IPS-20b (cell line): ENCODE results near the gene THPO.

Source experiments
- H3K27ac ChIP-seq: one replicate; pipeline ENCODE4 v1.5.1; 2013; ENCODE audit warnings: low read length
- H3K27me3 ChIP-seq: 2 replicates; pipeline ENCODE4 v1.6.1; 2013; ENCODE audit warnings: mild to moderate bottlenecking, low read length, inconsistent platforms; ENCODE audit not compliant: insufficient read depth
- H3K36me3 ChIP-seq: 2 replicates; pipeline ENCODE4 v1.6.1; 2013; ENCODE audit warnings: low read depth, mild to moderate bottlenecking, inconsistent platforms, low read length, moderate library complexity; ENCODE audit not compliant: insufficient read depth
- H3K4me1 ChIP-seq: 2 replicates; pipeline ENCODE4 v1.6.1; 2013; ENCODE audit warnings: mild to moderate bottlenecking, control low read depth, inconsistent platforms, low read length, moderate library complexity; ENCODE audit not compliant: insufficient read depth
- H3K4me3 ChIP-seq: 2 replicates; pipeline ENCODE4 v1.5.1; 2013; ENCODE audit warnings: mild to moderate bottlenecking, low read length, inconsistent platforms
- H3K9ac ChIP-seq: 2 replicates; pipeline ENCODE4 v1.6.1; 2013; ENCODE audit warnings: low read depth, mild to moderate bottlenecking, inconsistent platforms, low read length, moderate library complexity
- H3K9me3 ChIP-seq: 2 replicates; pipeline ENCODE4 v1.6.1; 2013; ENCODE audit warnings: mild to moderate bottlenecking, low read depth, low read length, inconsistent platforms; ENCODE audit not compliant: insufficient read depth

Gene THPO

GRCh38 chr3:184377882-184378445 is at the start of gene THPO:
Gene THPO, minus strand, starts transcription at chr3:184378207. Its CDS starts 1,948 bp downstream, at chr3:184376259.
- Histone ChIP-seq H3K27me3 (peaks cover 62% of the 10 kb centered on the region), H3K9me3 (no peaks in the 10 kb centered on the region; the same call in 1 of the 2 replicates), H3K9ac (no peak within 1 kb of the TSS), H3K4me3 (peak within 1 kb of the TSS; percentile 55), H3K4me1 (peaks cover 19% of the 10 kb centered on the region; the same call in 1 of the 2 replicates), H3K36me3 (no peaks in the 10 kb centered on the region), H3K27ac (no peak within 1 kb of the TSS)

GRCh38 chr3:184426691-184427141 is 48.7 kb upstream of the THPO start:
- H3K36me3 ChIP-seq, result no peaks in the 10 kb centered on the region
- H3K27ac ChIP-seq, result no peak overlapping the region
- H3K4me3 ChIP-seq, result no peak overlapping the region

GRCh38 chr3:184423561-184423960 is 45.6 kb upstream of the THPO start:
- H3K9ac ChIP-seq, result no peak overlapping the region

More at GRCh38 chr3:184426691-184427141, 48.7 kb upstream of the THPO start:
- Histone ChIP-seq H3K27me3 (no peaks in the 10 kb centered on the region), H3K9ac (no peak overlapping the region), H3K9me3 (no peaks in the 10 kb centered on the region; the same call in 1 of the 2 replicates), H3K4me1 (no peaks in the 10 kb centered on the region)

GRCh38 chr3:184419171-184419570 is 41.2 kb upstream of the THPO start:
- no peaks in the 10 kb centered on the region; the same call in 1 of the 2 replicates for H3K9me3 ChIP-seq

More at GRCh38 chr3:184423561-184423960, 45.6 kb upstream of the THPO start:
- no peaks in the 10 kb centered on the region for H3K4me1 ChIP-seq
- no peaks in the 10 kb centered on the region for H3K36me3 ChIP-seq
- H3K27me3 ChIP-seq, result no peaks in the 10 kb centered on the region
- H3K27ac ChIP-seq, result no peak overlapping the region
- no peak overlapping the region for H3K4me3 ChIP-seq
- H3K9me3 ChIP-seq, result no peaks in the 10 kb centered on the region; the same call in 1 of the 2 replicates

GRCh38 chr3:184417619-184418327 is 39.8 kb upstream of the THPO start:
- H3K9ac ChIP-seq, result no peak overlapping the region

More at GRCh38 chr3:184419171-184419570, 41.2 kb upstream of the THPO start:
- Histone ChIP-seq H3K27me3 (no peaks in the 10 kb centered on the region), H3K4me3 (no peak overlapping the region), H3K9ac (no peak overlapping the region), H3K4me1 (no peaks in the 10 kb centered on the region), H3K27ac (no peak overlapping the region), H3K36me3 (no peaks in the 10 kb centered on the region)

GRCh38 chr3:184415203-184415490 is 37.1 kb upstream of the THPO start:
- no peaks in the 10 kb centered on the region for H3K36me3 ChIP-seq
- no peak overlapping the region for H3K27ac ChIP-seq
- H3K9ac ChIP-seq, result no peak overlapping the region
- no peaks in the 10 kb centered on the region for H3K9me3 ChIP-seq
- H3K27me3 ChIP-seq, result no peaks in the 10 kb centered on the region
- H3K4me3 ChIP-seq, result no peak overlapping the region
- no peaks in the 10 kb centered on the region for H3K4me1 ChIP-seq

More at GRCh38 chr3:184417619-184418327, 39.8 kb upstream of the THPO start:
- no peaks in the 10 kb centered on the region for H3K4me1 ChIP-seq
- no peaks in the 10 kb centered on the region for H3K36me3 ChIP-seq
- H3K27me3 ChIP-seq, result no peaks in the 10 kb centered on the region
- no peaks in the 10 kb centered on the region; the same call in 1 of the 2 replicates for H3K9me3 ChIP-seq
- no peak overlapping the region for H3K4me3 ChIP-seq
- no peak overlapping the region for H3K27ac ChIP-seq

DNA sequence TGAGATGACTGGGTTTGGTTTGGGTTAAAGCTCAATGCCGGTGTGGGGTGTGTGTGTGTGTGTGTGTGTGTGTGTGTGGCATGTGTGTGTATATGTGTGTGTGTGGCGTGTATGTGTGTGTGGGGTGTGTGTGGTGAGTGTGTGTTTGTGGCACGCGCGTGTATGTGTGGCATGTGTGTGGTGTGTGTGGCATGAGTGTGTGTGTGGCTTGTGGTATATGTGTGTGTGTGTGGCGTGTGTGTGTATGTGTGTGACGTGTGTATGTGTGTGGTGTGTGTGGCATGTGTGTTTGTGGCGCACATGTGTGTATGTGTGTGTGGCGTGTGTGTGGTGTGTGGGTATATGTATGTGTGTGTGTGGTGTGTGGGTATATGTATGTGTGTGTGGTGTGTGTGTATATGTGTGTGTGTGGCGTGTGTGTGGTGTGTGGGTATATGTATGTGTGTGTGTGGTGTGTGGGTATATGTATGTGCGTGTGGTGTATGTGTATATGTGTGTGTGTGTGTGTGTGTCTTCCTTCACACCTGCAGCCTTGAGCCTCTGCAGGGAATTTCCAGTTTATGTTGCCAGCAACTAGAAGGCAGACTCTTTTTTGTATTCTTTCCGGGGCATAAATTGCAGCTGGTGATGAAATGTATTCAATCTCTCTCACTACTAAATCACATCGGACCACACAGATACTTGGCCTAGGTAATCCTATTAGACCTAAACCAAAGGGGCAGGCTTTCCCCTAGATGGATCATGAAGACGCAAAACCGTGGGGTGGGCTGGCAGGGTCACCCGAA is 36.6 kb upstream of the THPO start:
- Histone ChIP-seq H3K36me3 (no peaks in the 10 kb centered on the region), H3K4me1 (no peaks in the 10 kb centered on the region), H3K9ac (no peak overlapping the region), H3K27me3 (no peaks in the 10 kb centered on the region), H3K27ac (no peak overlapping the region), H3K9me3 (no peaks in the 10 kb centered on the region), H3K4me3 (no peak overlapping the region)

- Histone ChIP-seq H3K27me3 (no peaks in the 10 kb centered on the region), H3K9me3 (no peaks in the 10 kb centered on the region), H3K4me3 (no peak overlapping the region), H3K9ac (no peak overlapping the region), H3K27ac (no peak overlapping the region), H3K36me3 (no peaks in the 10 kb centered on the region), H3K4me1 (no peaks in the 10 kb centered on the region)
Measured at GRCh38 chr3:184409946-184410500, 32.0 kb upstream of the THPO start.

DNA sequence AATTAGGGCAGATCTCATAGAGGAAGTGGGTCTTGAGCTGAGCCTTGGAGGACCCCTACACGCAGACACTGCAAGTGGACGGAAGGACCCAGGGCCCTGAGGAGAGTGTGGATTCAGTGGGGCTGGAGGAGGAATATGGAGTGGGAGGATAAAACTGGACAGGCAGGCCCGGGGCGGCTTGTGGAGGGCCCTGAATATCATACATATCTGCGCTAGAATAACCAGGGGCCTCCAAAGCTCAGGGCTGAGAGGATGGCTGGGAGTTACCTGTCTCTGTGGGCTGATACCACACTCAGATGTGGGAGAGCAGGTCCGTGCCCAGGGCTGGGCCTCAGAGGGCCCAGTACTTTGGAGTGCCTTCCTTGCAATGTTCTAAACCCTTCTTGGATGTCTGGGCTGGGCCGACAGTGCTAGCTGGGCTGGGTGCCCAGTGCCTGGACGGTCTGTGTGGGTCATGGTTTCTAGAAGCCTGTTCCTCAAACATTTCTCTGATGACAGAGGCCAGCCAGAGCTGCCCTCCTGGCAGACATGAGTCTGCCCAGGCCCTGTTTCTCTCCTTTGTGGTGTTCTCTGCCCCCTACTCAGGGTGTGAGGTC is 31.4 kb upstream of the THPO start:
- no peak overlapping the region for H3K9ac ChIP-seq
- no peak overlapping the region for H3K4me3 ChIP-seq
- no peaks in the 10 kb centered on the region for H3K27me3 ChIP-seq
- H3K36me3 ChIP-seq, result no peaks in the 10 kb centered on the region
- H3K9me3 ChIP-seq, result no peaks in the 10 kb centered on the region
- no peak overlapping the region for H3K27ac ChIP-seq
- H3K4me1 ChIP-seq, result no peaks in the 10 kb centered on the region

DNA sequence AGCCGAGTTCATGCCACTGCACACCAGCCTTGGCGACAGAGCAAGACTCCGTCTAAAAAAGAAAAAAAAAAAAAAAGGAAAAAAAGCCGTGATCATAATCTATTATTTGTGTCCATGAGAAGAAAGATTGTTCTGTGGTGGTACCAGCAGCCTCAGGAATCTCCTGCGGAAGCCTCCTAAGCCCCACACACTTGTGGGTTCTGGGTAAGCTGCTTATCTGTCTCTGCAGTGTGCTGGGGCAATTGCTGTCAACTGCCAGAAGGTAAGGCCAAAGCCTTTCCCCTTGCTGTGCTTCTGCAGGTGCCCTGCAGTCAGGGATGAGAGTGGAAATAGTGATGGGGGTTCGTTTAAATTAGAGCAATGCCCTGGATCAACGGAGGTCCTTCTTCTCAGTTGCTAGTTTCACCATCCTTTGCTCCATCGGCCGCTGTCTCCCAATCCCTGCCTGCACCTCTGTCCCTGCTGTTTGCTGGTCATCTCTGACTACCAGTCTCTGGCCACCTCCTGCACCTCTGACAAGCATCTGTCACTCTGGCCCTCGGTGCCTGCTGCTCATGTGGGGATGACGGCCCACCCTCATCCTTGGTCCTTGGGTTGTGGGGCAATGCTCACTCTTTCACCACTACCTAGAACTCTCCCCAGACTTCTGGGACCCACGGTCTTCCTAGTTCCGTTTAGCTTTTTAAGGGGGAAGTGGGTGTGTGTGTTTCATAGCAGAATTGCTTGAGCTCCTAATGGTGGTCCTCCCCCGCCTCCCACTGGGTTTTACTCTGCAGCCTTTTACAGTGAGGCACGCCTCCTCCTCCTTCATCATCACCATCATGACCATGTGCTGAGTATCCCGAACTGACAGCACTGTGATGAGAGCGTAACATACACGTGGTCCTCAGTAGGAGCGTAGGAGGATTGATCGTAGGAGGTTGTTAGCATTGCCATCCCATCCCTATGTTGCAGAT is 27.3 kb upstream of the THPO start:
- H3K9ac ChIP-seq, result no peak overlapping the region
- no peaks in the 10 kb centered on the region for H3K9me3 ChIP-seq
- no peaks in the 10 kb centered on the region for H3K36me3 ChIP-seq
- H3K4me3 ChIP-seq, result no peak overlapping the region
- H3K4me1 ChIP-seq, result no peaks in the 10 kb centered on the region
- H3K27me3 ChIP-seq, result no peaks in the 10 kb centered on the region
- H3K27ac ChIP-seq, result no peak overlapping the region
